GM06990 (cell line): ENCODE results near the gene NPR3.

ENCODE experiments used
- DNase-seq: peaks from one replicate; pipeline ENCODE4 v3.0.0-alpha.2; 2011; ENCODE audit not compliant: insufficient read length; ENCODE audit errors: extremely low read depth
- H3K27me3 ChIP-seq: replicated peaks from 2 replicates; pipeline ENCODE4 v1.6.0; 2011; ENCODE audit warnings: low read length; ENCODE audit not compliant: control insufficient read depth, insufficient read depth
- H3K36me3 ChIP-seq: 2 replicates; pipeline ENCODE4 v1.5.1; 2011; ENCODE audit warnings: low read length; ENCODE audit not compliant: control insufficient read depth, insufficient read depth
- H3K4me3 ChIP-seq: replicated peaks from 2 replicates; pipeline ENCODE4 v1.5.1; 2011; ENCODE audit warnings: low read depth, mild to moderate bottlenecking, control low read depth, low read length
- CTCF ChIP-seq: IDR thresholded peaks from 2 replicates; pipeline ENCODE4 v1.5.1; 2011; ENCODE audit warnings: low read length, control low read depth, mild to moderate bottlenecking, inconsistent platforms; ENCODE audit not compliant: insufficient read depth, poor library complexity, severe bottlenecking

NPR3 gene

GRCh38 chr5:32713361-32713769 lies 2.2 kb downstream of the NPR3 start:
- DNase-seq = peak; percentile 9
- peaks cover 5% of the 10 kb centered on the region for H3K27me3 ChIP-seq
- TF ChIP-seq CTCF = no peak
- H3K36me3 ChIP-seq = no peaks in the 10 kb centered on the region
- H3K4me3 ChIP-seq = no peak overlapping the region

- H3K36me3 ChIP-seq = no peaks in the 10 kb centered on the region
- H3K4me3 ChIP-seq = no peak overlapping the region
- TF ChIP-seq CTCF = no peak
- H3K27me3 ChIP-seq = peaks cover 5% of the 10 kb centered on the region
- DNase-seq = peak; percentile 7
Measured at GRCh38 chr5:32713770-32714381, 2.8 kb downstream of the NPR3 start.

- Histone ChIP-seq H3K36me3 (no peaks in the 10 kb centered on the region), H3K4me3 (no peak overlapping the region), H3K27me3 (peaks cover 2% of the 10 kb centered on the region)
- DNase-seq = no peak
- TF ChIP-seq CTCF = no peak
Measured at GRCh38 chr5:32714836-32715235, 3.7 kb downstream of the NPR3 start.

- DNase-seq = no peak
- TF ChIP-seq CTCF = no peak
- H3K27me3 ChIP-seq = no peaks in the 10 kb centered on the region; the same call in 1 of the 2 replicates
- no peaks in the 10 kb centered on the region for H3K36me3 ChIP-seq
- no peak overlapping the region for H3K4me3 ChIP-seq
Measured at GRCh38 chr5:32720300-32720699, 9.2 kb downstream of the NPR3 start.

GRCh38 chr5:32721626-32722025 lies 10.5 kb downstream of the NPR3 start:
- Histone ChIP-seq H3K36me3 (no peaks in the 10 kb centered on the region), H3K4me3 (no peak overlapping the region), H3K27me3 (no peaks in the 10 kb centered on the region; the same call in 1 of the 2 replicates)
- TF ChIP-seq CTCF = no peak
- DNase-seq = no peak

GRCh38 chr5:32722957-32723356 lies 11.8 kb downstream of the NPR3 start:
- no peak for DNase-seq
- no peaks in the 10 kb centered on the region; the same call in 1 of the 2 replicates for H3K27me3 ChIP-seq
- H3K4me3 ChIP-seq = no peak overlapping the region
- no peaks in the 10 kb centered on the region for H3K36me3 ChIP-seq
- TF ChIP-seq CTCF = no peak
